HG02642 (cell line): ENCODE data around the gene LGALS13.
"Not testable (repeated sequence)": the region's sequence is repeated elsewhere in the genome, so short reads cannot be mapped to it uniquely, and the experiment has no call there.

ENCODE experiments used
- ATAC-seq: cut with Tn5 transposase; IDR thresholded peaks from one replicate; pipeline ENCODE4 v1.9.1; 2021; ENCODE audit warnings: mild to moderate bottlenecking; ENCODE audit not compliant: unreplicated experiment, poor library complexity

LGALS13 gene

GRCh38 chr19:39607561-39607960 is 5.2 kb downstream of the LGALS13 start:
- ATAC-seq, result no peak

GRCh38 chr19:39613597-39613996 is 11.3 kb downstream of the LGALS13 start:
- ATAC-seq, result no peak

GRCh38 chr19:39617745-39618144 is 15.4 kb downstream of the LGALS13 start:
- ATAC-seq, result no peak

- no peak for ATAC-seq
These were observed 21.6 kb downstream of the LGALS13 start for GRCh38 chr19:39623946-39624345.

- not testable (repeated sequence) for ATAC-seq
These were observed 25.3 kb downstream of the LGALS13 start for GRCh38 chr19:39627631-39628030.

GRCh38 chr19:39631178-39631577 is 28.9 kb downstream of the LGALS13 start:
- ATAC-seq, result no peak

- ATAC-seq, result no peak
These were observed 29.3 kb downstream of the LGALS13 start for GRCh38 chr19:39631626-39632025.

- no peak for ATAC-seq
These were observed 35.6 kb downstream of the LGALS13 start for GRCh38 chr19:39637891-39638290.

GRCh38 chr19:39641773-39642172 is 39.4 kb downstream of the LGALS13 start:
- no peak for ATAC-seq

- no peak for ATAC-seq
These were observed 41.3 kb downstream of the LGALS13 start for GRCh38 chr19:39643591-39643990.

- ATAC-seq, result no peak
These were observed 43.6 kb downstream of the LGALS13 start for GRCh38 chr19:39645800-39646411.

GRCh38 chr19:39647918-39648317 is 45.6 kb downstream of the LGALS13 start:
- ATAC-seq, result no peak

- ATAC-seq, result no peak
These were observed 53.3 kb downstream of the LGALS13 start, which contains the start of gene LGALS16 for GRCh38 chr19:39655613-39656012. Gene LGALS16 (plus strand): TSS chr19:39655913. CDS start chr19:39655962, 49 bp downstream.
